RWPE2 (cell line): ENCODE measurements around the gene FAM151A.
"Not testable (repeated sequence)": the region's sequence is repeated elsewhere in the genome, so short reads cannot be mapped to it uniquely, and the experiment has no call there.

Experiments
- ATAC-seq: fragments of 200-7000 bp; cut with Tn5 transposase; 3 replicates; pipeline ENCODE4 v1.9.1; 2021; ENCODE audit warnings: low read depth
- DNase-seq: peaks from one replicate; pipeline ENCODE4 v3.0.0-alpha.2; 2020; ENCODE audit warnings: low spot score
- H3K27ac ChIP-seq: fragments of 450-650 bp; 2 replicates; pipeline ENCODE4 v1.5.1; 2017; ENCODE audit warnings: mild to moderate bottlenecking; ENCODE audit not compliant: poor library complexity, severe bottlenecking
- H3K27me3 ChIP-seq: fragments of 250-450 bp; sonication (Bioruptor Pico); 2 replicates; pipeline ENCODE4 v1.5.1; 2021; ENCODE audit warnings: mild to moderate bottlenecking, moderate library complexity; ENCODE audit not compliant: insufficient read depth, poor library complexity, severe bottlenecking
- H3K36me3 ChIP-seq: fragments of 250-450 bp; sonication (Bioruptor Pico); 2 replicates; pipeline ENCODE4 v1.5.1; 2020; ENCODE audit warnings: low read depth, mild to moderate bottlenecking, moderate library complexity
- H3K4me1 ChIP-seq: fragments of 250-450 bp; sonication (Bioruptor Pico); 2 replicates; pipeline ENCODE4 v1.5.1; 2021; ENCODE audit warnings: mild to moderate bottlenecking, moderate library complexity; ENCODE audit not compliant: insufficient read depth, poor library complexity, severe bottlenecking
- H3K4me3 ChIP-seq: fragments of 250-450 bp; sonication (Bioruptor Pico); 2 replicates; pipeline ENCODE4 v1.5.1; 2021; ENCODE audit warnings: mild to moderate bottlenecking, moderate library complexity; ENCODE audit not compliant: severe bottlenecking
- H3K9me3 ChIP-seq: fragments of 250-450 bp; sonication (Bioruptor Pico); 2 replicates; pipeline ENCODE4 v1.5.1; 2021; ENCODE audit warnings: mild to moderate bottlenecking, moderate library complexity; ENCODE audit not compliant: severe bottlenecking
- CTCF ChIP-seq: fragments of 450-650 bp; IDR thresholded peaks from one replicate; pipeline ENCODE4 v1.5.1; 2017; ENCODE audit warnings: mild to moderate bottlenecking, moderate library complexity; ENCODE audit not compliant: poor library complexity, severe bottlenecking

Gene FAM151A

GRCh38 chr1:54645806-54646676 is 22.7 kb upstream of the FAM151A start:
- ATAC-seq = no peak
- no peak for DNase-seq
- Histone ChIP-seq H3K9me3 (peaks cover 7% of the 10 kb centered on the region), H3K36me3 (no peaks in the 10 kb centered on the region), H3K27me3 (no peaks in the 10 kb centered on the region), H3K4me1 (no peaks in the 10 kb centered on the region), H3K4me3 (no peak overlapping the region), H3K27ac (no peak overlapping the region)
- TF ChIP-seq CTCF = no peak

- ATAC-seq (no peak), DNase-seq (no peak)
- no peak overlapping the region for H3K27ac ChIP-seq
- H3K4me1 ChIP-seq = no peaks in the 10 kb centered on the region
- H3K9me3 ChIP-seq = peaks cover 7% of the 10 kb centered on the region
- H3K4me3 ChIP-seq = no peak overlapping the region
- TF ChIP-seq CTCF = no peak
- H3K36me3 ChIP-seq = no peaks in the 10 kb centered on the region
- no peaks in the 10 kb centered on the region for H3K27me3 ChIP-seq
Measured at GRCh38 chr1:54643736-54644135, 20.4 kb upstream of the FAM151A start.

DNA sequence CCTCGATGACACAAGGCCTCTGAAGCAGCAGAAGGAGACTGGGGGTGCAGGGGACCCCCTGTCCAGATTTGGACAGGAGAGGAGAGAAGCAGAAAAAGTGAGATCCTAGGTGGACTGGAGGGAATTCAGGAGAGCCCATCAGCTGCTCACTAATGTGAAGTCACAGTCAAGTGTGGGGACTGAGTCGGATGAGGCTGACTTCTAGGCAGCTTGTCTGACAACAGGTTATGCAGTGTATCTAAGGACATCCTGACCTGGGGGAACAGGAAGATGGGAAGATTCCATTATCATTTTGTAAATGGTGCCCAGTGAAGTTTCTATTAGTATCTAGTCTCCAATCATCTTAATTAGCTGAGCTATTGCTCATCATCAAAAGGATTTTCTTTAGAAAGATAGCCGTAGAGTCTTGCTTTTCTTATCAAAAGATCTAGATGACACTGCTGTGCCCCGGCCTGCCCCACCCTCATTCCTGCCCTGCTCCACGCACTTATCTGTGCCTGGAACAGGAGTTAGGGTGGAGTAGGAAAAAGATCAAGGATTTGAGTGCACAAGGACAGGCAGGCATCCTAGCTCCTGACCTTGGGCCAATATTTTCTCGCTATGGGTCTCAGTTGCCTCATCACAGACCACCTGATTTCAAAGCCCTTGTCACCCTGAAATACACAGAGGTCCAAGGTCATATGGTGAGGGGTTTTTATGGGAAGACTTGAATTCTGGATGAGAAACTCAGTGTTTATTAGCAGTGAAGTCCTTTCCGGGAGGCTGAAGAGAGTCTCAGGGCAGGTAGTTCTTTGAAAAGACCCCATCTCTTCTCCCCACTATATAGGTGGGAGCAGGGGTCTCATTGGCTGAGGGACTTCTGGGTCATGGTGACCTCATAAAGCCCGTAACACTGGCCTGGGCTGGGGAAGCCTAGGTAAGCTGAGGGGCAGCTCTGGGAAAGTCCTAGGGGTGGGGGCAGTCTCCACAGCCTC is 17.8 kb upstream of the FAM151A start, which contains the start of gene MROH7:
Gene MROH7, plus strand, starts transcription at position 924 of the 974 bp plus-strand sequence. CDS start 11,141 bp downstream, outside the sequence.
- DNase-seq = no peak
- peaks cover 7% of the 10 kb centered on the region for H3K9me3 ChIP-seq
- H3K27ac ChIP-seq = no peak within 1 kb of the TSS
- no peak for ATAC-seq
- TF ChIP-seq CTCF = no peak
- no peaks in the 10 kb centered on the region for H3K36me3 ChIP-seq
- H3K4me1 ChIP-seq = no peaks in the 10 kb centered on the region
- no peak within 1 kb of the TSS for H3K4me3 ChIP-seq
- H3K27me3 ChIP-seq = no peaks in the 10 kb centered on the region

DNA sequence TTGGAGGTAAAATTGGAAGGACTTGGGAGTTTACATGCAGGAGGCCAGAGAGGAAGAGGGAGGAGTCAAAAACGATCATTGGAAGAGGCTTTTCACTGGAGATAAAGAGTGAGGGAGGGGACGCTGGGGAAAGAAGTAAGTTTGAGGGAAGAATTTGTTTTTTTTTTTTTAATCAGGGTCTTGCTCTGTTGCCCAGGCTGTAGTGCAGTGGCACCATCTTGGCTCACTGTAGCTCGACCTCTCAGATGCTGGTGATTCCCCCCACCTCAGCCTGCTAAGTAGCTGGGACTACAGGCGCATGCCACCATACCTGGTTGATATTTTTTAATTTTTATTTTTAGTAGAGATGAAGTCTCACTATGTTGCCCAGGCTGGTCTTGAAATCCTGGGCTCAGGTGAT is 17.0 kb upstream of the FAM151A start:
- no peak for DNase-seq
- TF ChIP-seq CTCF = no peak
- no peaks in the 10 kb centered on the region for H3K36me3 ChIP-seq
- no peak for ATAC-seq
- H3K4me3 ChIP-seq = no peak overlapping the region
- no peak overlapping the region for H3K27ac ChIP-seq
- no peaks in the 10 kb centered on the region for H3K27me3 ChIP-seq
- peaks cover 7% of the 10 kb centered on the region for H3K9me3 ChIP-seq
- no peaks in the 10 kb centered on the region for H3K4me1 ChIP-seq

- not testable (repeated sequence) for H3K36me3 ChIP-seq, H3K4me1 ChIP-seq, DNase-seq, ATAC-seq, H3K27me3 ChIP-seq, H3K9me3 ChIP-seq, H3K4me3 ChIP-seq, H3K27ac ChIP-seq
Measured at GRCh38 chr1:54636461-54637446, 13.4 kb upstream of the FAM151A start.

- not testable (repeated sequence) for H3K4me3 ChIP-seq, H3K4me1 ChIP-seq, DNase-seq, H3K36me3 ChIP-seq, ATAC-seq, H3K27me3 ChIP-seq, H3K9me3 ChIP-seq, H3K27ac ChIP-seq
Measured at GRCh38 chr1:54635804-54636203, 12.5 kb upstream of the FAM151A start.
